ENCODE measurements around the gene FBXO24.
"Not testable (repeated sequence)": the region's sequence is repeated elsewhere in the genome, so short reads cannot be mapped to it uniquely, and the experiment has no call there.

Gene FBXO24

DNA sequence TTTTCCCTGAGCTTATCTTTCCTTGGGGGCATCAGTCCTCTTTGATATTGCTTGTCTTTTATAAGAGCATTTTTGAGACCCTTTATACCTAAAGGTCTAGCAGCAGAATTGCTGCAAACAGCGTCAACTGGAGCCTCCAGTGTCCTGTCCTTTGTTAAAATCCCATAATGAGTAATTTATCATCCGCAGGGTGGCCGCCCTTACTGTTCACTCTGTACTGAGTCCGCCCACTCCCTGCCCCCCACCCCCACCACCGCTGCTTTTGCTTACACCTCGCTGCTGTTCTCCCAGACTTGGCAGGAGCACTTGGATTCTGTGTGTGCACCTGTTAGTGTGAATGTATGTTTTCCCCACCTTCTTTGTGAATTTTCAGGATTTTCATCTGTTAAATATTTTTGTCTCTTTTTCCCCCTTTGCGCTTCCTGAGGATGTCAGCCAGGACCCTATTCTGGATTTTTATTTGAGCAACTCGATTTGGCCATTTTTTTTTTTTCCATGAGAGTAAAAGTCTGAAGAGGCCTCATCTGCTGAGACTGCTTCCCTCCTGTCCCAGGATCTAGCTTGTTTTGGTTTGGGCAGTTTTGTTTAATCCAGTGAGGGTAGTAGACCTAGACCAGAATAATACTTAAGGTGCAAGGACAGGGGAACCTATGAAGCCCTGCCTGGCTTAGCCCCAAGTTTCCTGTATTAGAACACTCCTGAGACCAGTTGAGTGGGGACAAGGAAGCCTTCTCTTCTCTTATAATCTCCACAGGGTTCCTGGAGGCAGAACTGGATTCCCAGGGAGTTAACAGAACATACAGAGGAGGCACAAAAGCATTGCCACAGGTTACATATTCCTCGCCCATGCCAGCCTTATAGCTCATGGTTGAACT lies 39.0 kb upstream of the FBXO24 start:
- no peak for DNase-seq (ENCODE audit: low spot score)
- WGBS, 2 donors (ENCODE audit: extremely low coverage in 2 of 2, insufficient read length in 2 of 2, insufficient replicate concordance in 1 of 2) = no CpG with 5 or more reads among the region's 9 CpGs
- Histone ChIP-seq H4K91ac (ENCODE audit: low read depth, low read length, poor library complexity) (no peak overlapping the region), H4K8ac (ENCODE audit: low read depth, low read length) (no peak overlapping the region), H3K18ac (ENCODE audit: low read length) (no peak overlapping the region), H3K79me1 (ENCODE audit: low read depth, low read length) (no peaks in the 10 kb centered on the region), H2BK12ac (ENCODE audit: low read length) (no peak overlapping the region), H3K27ac (replicated peaks; ENCODE audit: low read length) (no peak overlapping the region), H3K4me3 (ENCODE audit: low read length in 2 of 2) (no peak overlapping the region), H3K23ac (ENCODE audit: low read depth, low read length, poor library complexity) (no peak overlapping the region), H3K14ac (ENCODE audit: low read length) (no peak overlapping the region), H3K4me1 (ENCODE audit: control insufficient read depth in 2 of 2, insufficient read depth in 1 of 2, low read depth in 1 of 2, low read length in 2 of 2) (peaks cover 8 to 32% of the 10 kb centered on the region in 2 donors), H3K4ac (ENCODE audit: low read length) (no peak overlapping the region), H3K36me3 (replicated peaks in 1 of 2; ENCODE audit: control insufficient read depth in 2 of 2, insufficient read depth in 2 of 2, low read length in 2 of 2) (peaks cover 5 to 29% of the 10 kb centered on the region in 2 donors), H3K27me3 (ENCODE audit: control insufficient read depth in 3 of 3, insufficient read depth in 3 of 3, low read depth in 1 of 3, low read length in 3 of 3) (no peaks in the 10 kb centered on the region), H2BK120ac (ENCODE audit: low read depth, low read length) (no peak overlapping the region), H2AK5ac (ENCODE audit: low read depth, low read length) (no peak overlapping the region), H2BK15ac (ENCODE audit: low read length) (no peak overlapping the region), H3K4me2 (ENCODE audit: insufficient read depth, low read length, poor library complexity, severe bottlenecking) (no peak overlapping the region), H2BK5ac (ENCODE audit: low read length) (no peak overlapping the region), H2AFZ (ENCODE audit: low read length) (no peak overlapping the region), H3K9me3 (replicated peaks in 1 of 2; ENCODE audit: control insufficient read depth in 2 of 2, insufficient read depth in 1 of 2, low read depth in 1 of 2, low read length in 2 of 2) (no peaks in the 10 kb centered on the region), H3K9ac (ENCODE audit: low read depth, low read length, poor library complexity) (peak overlapping the region; percentile 25)

DNA sequence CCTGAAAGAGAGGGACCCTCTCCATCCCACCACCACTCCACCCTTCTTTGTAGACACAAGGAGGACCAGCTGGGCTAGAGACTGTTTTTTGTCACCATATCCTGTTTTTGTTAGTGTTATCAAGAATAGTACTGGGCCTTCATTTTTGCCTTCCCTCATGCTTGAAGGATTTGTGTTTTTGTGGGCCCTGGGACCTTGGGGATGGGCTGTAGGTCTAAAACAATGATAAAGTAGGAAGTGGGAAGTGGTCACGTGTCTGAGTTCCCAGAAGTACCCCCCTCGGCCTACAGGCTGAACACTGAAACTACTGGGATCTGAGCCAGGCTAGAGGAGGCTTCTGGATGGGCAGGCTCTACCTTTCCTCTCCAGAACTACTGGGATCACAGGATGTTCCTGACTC lies 38.3 kb upstream of the FBXO24 start:
- H2AFZ ChIP-seq (ENCODE audit: low read length) = no peak overlapping the region
- H3K79me1 ChIP-seq (ENCODE audit: low read depth, low read length) = no peaks in the 10 kb centered on the region
- no peak overlapping the region for H4K8ac ChIP-seq (ENCODE audit: low read depth, low read length)
- H2AK5ac ChIP-seq (ENCODE audit: low read depth, low read length) = no peak overlapping the region
- no peak overlapping the region for H2BK12ac ChIP-seq (ENCODE audit: low read length)
- no peak for DNase-seq (ENCODE audit: low spot score)
- H3K4me2 ChIP-seq (ENCODE audit: insufficient read depth, low read length, poor library complexity, severe bottlenecking) = no peak overlapping the region
- H3K9ac ChIP-seq (ENCODE audit: low read depth, low read length, poor library complexity) = no peak overlapping the region
- H2BK120ac ChIP-seq (ENCODE audit: low read depth, low read length) = no peak overlapping the region
- H4K91ac ChIP-seq (ENCODE audit: low read depth, low read length, poor library complexity) = no peak overlapping the region
- no CpG with 5 or more reads among the region's 2 CpGs for WGBS, 2 donors (ENCODE audit: extremely low coverage in 2 of 2, insufficient read length in 2 of 2, insufficient replicate concordance in 1 of 2)
- H3K4me1 ChIP-seq (ENCODE audit: control insufficient read depth in 2 of 2, insufficient read depth in 1 of 2, low read depth in 1 of 2, low read length in 2 of 2) = peaks cover 8 to 32% of the 10 kb centered on the region in 2 donors
- H3K36me3 ChIP-seq (replicated peaks in 1 of 2; ENCODE audit: control insufficient read depth in 2 of 2, insufficient read depth in 2 of 2, low read length in 2 of 2) = peaks cover 9 to 36% of the 10 kb centered on the region in 2 donors
- no peak overlapping the region for H3K4me3 ChIP-seq (ENCODE audit: low read length in 2 of 2)
- no peaks in the 10 kb centered on the region for H3K9me3 ChIP-seq (replicated peaks in 1 of 2; ENCODE audit: control insufficient read depth in 2 of 2, insufficient read depth in 1 of 2, low read depth in 1 of 2, low read length in 2 of 2)
- H3K27ac ChIP-seq (replicated peaks; ENCODE audit: low read length) = no peak overlapping the region
- no peak overlapping the region for H2BK5ac ChIP-seq (ENCODE audit: low read length)
- no peak overlapping the region for H3K18ac ChIP-seq (ENCODE audit: low read length)
- no peak overlapping the region for H3K14ac ChIP-seq (ENCODE audit: low read length)
- H3K27me3 ChIP-seq (ENCODE audit: control insufficient read depth in 3 of 3, insufficient read depth in 3 of 3, low read depth in 1 of 3, low read length in 3 of 3) = no peaks in the 10 kb centered on the region
- H3K23ac ChIP-seq (ENCODE audit: low read depth, low read length, poor library complexity) = no peak overlapping the region
- H3K4ac ChIP-seq (ENCODE audit: low read length) = no peak overlapping the region
- H2BK15ac ChIP-seq (ENCODE audit: low read length) = no peak overlapping the region

DNA sequence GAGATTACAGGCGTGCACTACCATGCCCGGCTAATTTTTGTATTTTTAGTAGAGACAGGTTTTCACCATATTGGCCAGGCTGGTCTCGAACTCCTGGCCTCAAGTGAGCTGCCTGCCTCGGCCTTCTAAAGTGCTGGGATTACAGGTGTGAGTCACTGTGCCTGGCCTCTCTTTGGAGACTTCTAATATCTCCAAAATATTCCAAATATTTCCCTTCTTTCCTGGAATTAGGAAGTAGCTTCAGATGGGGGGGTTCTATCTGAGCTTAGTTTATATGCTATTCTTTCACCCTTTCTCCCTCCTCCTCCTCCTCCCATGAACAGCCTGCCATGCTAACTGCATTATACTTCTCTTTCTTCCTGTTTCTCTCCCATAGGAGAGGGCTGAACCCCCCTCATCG lies 37.7 kb upstream of the FBXO24 start:
- Histone ChIP-seq H3K4me1 (ENCODE audit: control insufficient read depth in 2 of 2, insufficient read depth in 1 of 2, low read depth in 1 of 2, low read length in 2 of 2) (peaks cover 8 to 32% of the 10 kb centered on the region in 2 donors), H3K36me3 (replicated peaks in 1 of 2; ENCODE audit: control insufficient read depth in 2 of 2, insufficient read depth in 2 of 2, low read length in 2 of 2) (peaks cover 9 to 41% of the 10 kb centered on the region in 2 donors)
- H2BK12ac ChIP-seq (ENCODE audit: low read length); H3K9ac ChIP-seq (ENCODE audit: low read depth, low read length, poor library complexity); H3K27me3 ChIP-seq (ENCODE audit: control insufficient read depth in 3 of 3, insufficient read depth in 3 of 3, low read depth in 1 of 3, low read length in 3 of 3); H2AFZ ChIP-seq (ENCODE audit: low read length); H3K4ac ChIP-seq (ENCODE audit: low read length); H3K14ac ChIP-seq (ENCODE audit: low read length); H3K79me1 ChIP-seq (ENCODE audit: low read depth, low read length); H2BK5ac ChIP-seq (ENCODE audit: low read length); H3K23ac ChIP-seq (ENCODE audit: low read depth, low read length, poor library complexity); H4K91ac ChIP-seq (ENCODE audit: low read depth, low read length, poor library complexity); H3K27ac ChIP-seq (replicated peaks; ENCODE audit: low read length); H2AK5ac ChIP-seq (ENCODE audit: low read depth, low read length); H2BK120ac ChIP-seq (ENCODE audit: low read depth, low read length); H3K18ac ChIP-seq (ENCODE audit: low read length); H3K9me3 ChIP-seq (replicated peaks in 1 of 2; ENCODE audit: control insufficient read depth in 2 of 2, insufficient read depth in 1 of 2, low read depth in 1 of 2, low read length in 2 of 2); H3K4me2 ChIP-seq (ENCODE audit: insufficient read depth, low read length, poor library complexity, severe bottlenecking); H4K8ac ChIP-seq (ENCODE audit: low read depth, low read length); DNase-seq (ENCODE audit: low spot score); H2BK15ac ChIP-seq (ENCODE audit: low read length); H3K4me3 ChIP-seq (ENCODE audit: low read length in 2 of 2): not testable (repeated sequence)
- no CpG with 5 or more reads among the region's 5 CpGs for WGBS, 2 donors (ENCODE audit: extremely low coverage in 2 of 2, insufficient read length in 2 of 2, insufficient replicate concordance in 1 of 2)

DNA sequence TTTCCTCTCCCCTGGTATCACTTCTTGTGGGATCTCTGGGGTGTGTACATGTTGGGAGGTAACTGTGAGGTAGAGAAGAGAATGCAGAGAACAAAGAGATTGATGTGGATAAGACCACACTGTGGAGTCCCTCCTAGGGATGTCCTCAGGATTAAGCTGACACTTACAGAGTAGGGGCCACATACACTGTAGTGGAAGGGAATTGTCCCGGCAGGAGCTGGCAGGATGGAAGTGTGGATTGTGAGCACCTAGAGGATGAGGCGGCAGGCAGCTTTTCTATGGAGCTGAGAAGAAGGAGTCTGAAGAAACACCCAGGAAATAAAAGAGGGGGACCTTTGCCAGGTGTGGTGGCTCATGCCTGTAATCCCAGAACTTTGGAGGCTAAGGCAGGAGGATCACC lies 33.6 kb upstream of the FBXO24 start:
- Histone ChIP-seq H2BK5ac (ENCODE audit: low read length) (no peak overlapping the region), H3K23ac (ENCODE audit: low read depth, low read length, poor library complexity) (no peak overlapping the region), H3K4ac (ENCODE audit: low read length) (no peak overlapping the region), H3K14ac (ENCODE audit: low read length) (no peak overlapping the region), H4K91ac (ENCODE audit: low read depth, low read length, poor library complexity) (no peak overlapping the region), H3K9me3 (replicated peaks in 1 of 2; ENCODE audit: control insufficient read depth in 2 of 2, insufficient read depth in 1 of 2, low read depth in 1 of 2, low read length in 2 of 2) (no peaks in the 10 kb centered on the region), H3K4me1 (ENCODE audit: control insufficient read depth in 2 of 2, insufficient read depth in 1 of 2, low read depth in 1 of 2, low read length in 2 of 2) (peaks cover 0 to 5% of the 10 kb centered on the region in 2 donors), H2BK15ac (ENCODE audit: low read length) (no peak overlapping the region), H2AFZ (ENCODE audit: low read length) (no peak overlapping the region), H3K27me3 (ENCODE audit: control insufficient read depth in 3 of 3, insufficient read depth in 3 of 3, low read depth in 1 of 3, low read length in 3 of 3) (no peaks in the 10 kb centered on the region), H3K79me1 (ENCODE audit: low read depth, low read length) (no peaks in the 10 kb centered on the region), H3K27ac (replicated peaks; ENCODE audit: low read length) (no peak overlapping the region), H3K4me3 (ENCODE audit: low read length in 2 of 2) (no peak overlapping the region), H2AK5ac (ENCODE audit: low read depth, low read length) (no peak overlapping the region), H4K8ac (ENCODE audit: low read depth, low read length) (no peak overlapping the region), H2BK120ac (ENCODE audit: low read depth, low read length) (no peak overlapping the region), H3K9ac (ENCODE audit: low read depth, low read length, poor library complexity) (no peak overlapping the region), H3K18ac (ENCODE audit: low read length) (no peak overlapping the region), H2BK12ac (ENCODE audit: low read length) (no peak overlapping the region), H3K4me2 (ENCODE audit: insufficient read depth, low read length, poor library complexity, severe bottlenecking) (no peak overlapping the region), H3K36me3 (replicated peaks in 1 of 2; ENCODE audit: control insufficient read depth in 2 of 2, insufficient read depth in 2 of 2, low read length in 2 of 2) (peaks cover 25 to 78% of the 10 kb centered on the region in 2 donors)
- DNase-seq (ENCODE audit: low spot score) = no peak
- WGBS, 2 donors (ENCODE audit: extremely low coverage in 2 of 2, insufficient read length in 2 of 2, insufficient replicate concordance in 1 of 2) = no CpG with 5 or more reads among the region's 2 CpGs
